Activated T-cell treated with anti-CD3 and anti-CD28 coated beads, Interleukin-2, amount 50 U/mL, for 72 hours (primary cell): Measurements from ENCODE around the gene NRCAM. TPM values are rescaled to one million over a fixed set of nuclear protein-coding genes. Genes with fewer than 3 reads are reported as not detected.
A peak's percentile ranks its signal among the peaks of the same experiment; 100 is the strongest.

Experiments
- ATAC-seq, 2 donors: fragments of 150-1000 bp; cut with Tn5 transposase; replicated peaks in 1 of 2; 2 replicates each; pipeline ENCODE4 v1.10.0; 2021; ENCODE audit warnings: moderate library complexity in 2 of 2, mild to moderate bottlenecking in 1 of 2
- DNase-seq, 2 donors: peaks; one replicate each; pipeline ENCODE4 v3.0.0; 2021 to 2022; ENCODE audit warnings: mixed read lengths in 1 of 2
- H3K27ac Mint-ChIP-seq: one replicate; pipeline ENCODE4 v1.8.0; 2022; ENCODE audit warnings: mild to moderate bottlenecking, moderate library complexity, mixed read lengths
- H3K27me3 Mint-ChIP-seq: one replicate; pipeline ENCODE4 v1.8.0; 2022; ENCODE audit warnings: low read depth, mixed read lengths
- H3K36me3 Mint-ChIP-seq, 2 donors: one replicate each; pipeline ENCODE4 v1.8.0; 2022; ENCODE audit warnings: mixed read lengths in 2 of 2, mild to moderate bottlenecking in 1 of 2; ENCODE audit not compliant: insufficient read depth in 2 of 2
- H3K4me1 Mint-ChIP-seq: one replicate; pipeline ENCODE4 v1.8.0; 2022; ENCODE audit warnings: low read depth, mixed read lengths
- H3K4me3 Mint-ChIP-seq, 2 donors: one replicate each; pipeline ENCODE4 v1.8.0; 2022; ENCODE audit warnings: mild to moderate bottlenecking in 2 of 2, mixed read lengths in 2 of 2, moderate library complexity in 2 of 2
- H3K9me3 Mint-ChIP-seq, 2 donors: one replicate each; pipeline ENCODE4 v1.8.0; 2022; ENCODE audit warnings: mixed read lengths in 2 of 2
- total RNA-seq, 2 donors: library from RNA; stranded (reverse); gene quantifications; one replicate each; pipeline ENCODE4 v1.2.3, GENCODE V29; 2022

Gene NRCAM
- total RNA-seq, 2 donors from 2014 or later, result 2.5 to 4.1 TPM

DNA sequence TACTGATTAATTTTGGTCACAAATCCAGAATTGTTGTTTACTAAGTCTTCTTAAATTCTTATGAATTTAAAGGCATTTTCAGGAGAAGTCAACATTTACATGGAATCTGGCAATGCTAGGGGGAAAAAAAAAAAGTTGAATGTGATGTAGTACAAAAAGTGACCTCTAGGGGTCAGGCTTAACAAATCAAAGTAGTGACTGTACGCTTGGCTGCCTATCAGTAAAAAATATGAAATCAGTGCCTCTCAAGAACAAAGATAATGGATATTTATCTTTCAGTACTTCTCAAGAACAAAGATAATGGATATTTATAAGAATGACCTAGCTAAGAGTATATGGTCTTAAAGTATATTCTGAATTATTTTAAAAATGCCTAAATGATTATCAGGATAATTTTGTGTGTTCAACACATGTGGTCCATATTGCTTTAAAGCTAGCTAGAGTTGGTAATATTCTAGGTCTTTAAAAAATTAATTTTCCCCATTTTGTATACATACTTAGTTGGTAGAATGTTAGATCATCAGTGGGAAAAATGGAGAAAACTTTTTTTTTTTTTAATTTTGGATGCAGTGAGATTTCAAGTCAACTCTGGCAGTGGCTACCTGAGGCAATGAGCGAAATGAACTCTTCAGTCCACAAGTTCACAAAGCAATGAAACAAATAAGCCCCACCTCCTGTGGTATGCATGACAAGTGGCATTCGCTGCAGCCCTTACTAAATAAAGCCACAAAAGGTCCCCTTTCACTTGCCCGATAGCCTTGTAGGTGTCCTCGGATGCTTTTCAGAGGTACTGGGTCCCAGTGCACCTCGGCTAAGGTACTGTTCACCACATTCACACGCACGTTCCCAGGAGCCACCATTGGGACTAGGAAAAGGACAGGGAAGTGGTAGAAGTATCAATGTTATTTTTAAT is 274.9 kb downstream of the NRCAM start:
- no peaks in the 10 kb centered on the region for H3K36me3 Mint-ChIP-seq
- H3K27ac Mint-ChIP-seq, result no peak overlapping the region
- no peaks in the 10 kb centered on the region for H3K9me3 Mint-ChIP-seq
- no peaks in the 10 kb centered on the region for H3K4me1 Mint-ChIP-seq
- H3K27me3 Mint-ChIP-seq, result no peaks in the 10 kb centered on the region
- no peak overlapping the region for H3K4me3 Mint-ChIP-seq
- ATAC-seq (no peak), DNase-seq (peak in 1 of 2 donors; percentile 25)

DNA sequence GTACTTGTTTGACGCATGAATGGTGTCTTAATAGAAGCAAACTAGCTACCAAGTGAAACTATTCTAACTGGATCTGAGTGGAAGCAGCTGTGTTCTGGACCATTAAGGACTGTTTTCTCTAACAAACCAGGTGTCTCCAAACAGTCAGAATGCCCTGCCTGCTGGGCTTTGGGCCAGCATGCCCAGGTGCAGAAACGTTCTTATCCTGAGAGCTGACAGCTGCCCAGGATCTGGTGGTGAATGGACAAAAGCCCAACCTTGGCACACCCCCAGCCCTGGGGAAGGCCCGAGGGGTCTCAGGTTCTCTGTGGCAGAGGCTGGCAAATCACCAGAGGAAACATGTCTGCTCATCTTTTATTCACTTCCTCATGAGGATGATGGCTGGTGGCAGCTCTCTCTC is 277.8 kb downstream of the NRCAM start:
- H3K4me3 Mint-ChIP-seq, result no peak overlapping the region
- ATAC-seq (no peak), DNase-seq (no peak)
- H3K27ac Mint-ChIP-seq, result no peak overlapping the region
- no peaks in the 10 kb centered on the region for H3K9me3 Mint-ChIP-seq
- H3K36me3 Mint-ChIP-seq, result no peaks in the 10 kb centered on the region
- H3K27me3 Mint-ChIP-seq, result no peaks in the 10 kb centered on the region
- no peaks in the 10 kb centered on the region for H3K4me1 Mint-ChIP-seq

DNA sequence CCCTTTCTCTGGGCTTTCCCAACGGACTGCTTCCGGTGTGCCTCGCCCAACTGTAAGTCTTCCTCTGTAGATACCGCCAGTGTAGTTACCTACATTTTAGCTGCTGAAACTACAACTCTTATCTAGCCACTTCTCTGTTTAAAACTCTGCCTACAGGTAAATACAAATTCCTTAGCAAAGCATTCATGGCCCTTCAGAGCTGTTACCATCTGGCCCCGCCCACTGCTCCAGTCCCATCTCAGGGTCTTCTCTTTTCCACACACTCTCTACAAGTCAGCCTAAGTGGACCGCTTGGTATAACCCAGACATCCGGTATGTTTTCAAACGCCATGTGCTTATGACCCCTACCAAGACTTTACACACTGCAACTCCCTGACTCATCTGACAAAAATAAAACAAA is 285.1 kb downstream of the NRCAM start:
- H3K27ac Mint-ChIP-seq, result no peak overlapping the region
- no peaks in the 10 kb centered on the region for H3K36me3 Mint-ChIP-seq
- no peak overlapping the region for H3K4me3 Mint-ChIP-seq
- no peaks in the 10 kb centered on the region for H3K27me3 Mint-ChIP-seq
- ATAC-seq (no peak), DNase-seq (no peak)
- H3K9me3 Mint-ChIP-seq, result no peaks in the 10 kb centered on the region
- no peaks in the 10 kb centered on the region for H3K4me1 Mint-ChIP-seq

GRCh38 chr7:108170251-108170650 is 286.0 kb downstream of the NRCAM start:
- Mint-ChIP-seq H3K27me3 (no peaks in the 10 kb centered on the region), H3K36me3 (no peaks in the 10 kb centered on the region), H3K27ac (no peak overlapping the region), H3K9me3 (no peaks in the 10 kb centered on the region), H3K4me3 (no peak overlapping the region), H3K4me1 (no peaks in the 10 kb centered on the region)
- DNase-seq (no peak), ATAC-seq (no peak)

GRCh38 chr7:108167460-108167859 is 288.8 kb downstream of the NRCAM start:
- H3K27me3 Mint-ChIP-seq, result no peaks in the 10 kb centered on the region
- ATAC-seq, result no peak
- no peaks in the 10 kb centered on the region for H3K36me3 Mint-ChIP-seq
- H3K4me3 Mint-ChIP-seq, result no peak overlapping the region
- no peaks in the 10 kb centered on the region for H3K4me1 Mint-ChIP-seq
- no peaks in the 10 kb centered on the region for H3K9me3 Mint-ChIP-seq
- DNase-seq, result no peak
- no peak overlapping the region for H3K27ac Mint-ChIP-seq

GRCh38 chr7:108166687-108167086 is 289.5 kb downstream of the NRCAM start:
- no peak for ATAC-seq

DNA sequence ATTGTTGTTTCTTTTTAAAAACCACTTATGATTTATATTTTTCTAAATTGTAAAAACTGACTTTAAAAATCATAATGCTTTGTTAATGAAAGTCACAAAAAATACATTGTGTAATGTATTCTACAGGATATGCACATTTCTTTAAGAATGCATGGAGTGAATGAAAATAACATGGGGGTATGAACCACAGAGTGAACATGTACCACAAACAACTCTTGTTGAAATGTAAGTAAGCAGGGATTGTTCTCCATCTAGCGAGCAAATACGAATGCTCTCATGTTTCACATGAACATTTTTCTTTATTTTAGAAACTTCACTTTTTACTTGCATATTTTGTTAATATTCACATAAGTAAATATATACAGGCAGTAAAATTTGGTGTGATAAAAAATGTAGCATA is 290.5 kb downstream of the NRCAM start:
- Mint-ChIP-seq H3K4me3 (no peak overlapping the region), H3K27ac (no peak overlapping the region), H3K36me3 (no peaks in the 10 kb centered on the region), H3K27me3 (no peaks in the 10 kb centered on the region), H3K4me1 (no peaks in the 10 kb centered on the region), H3K9me3 (no peaks in the 10 kb centered on the region)
- ATAC-seq, result no peak
- DNase-seq, result no peak

More at GRCh38 chr7:108166687-108167086, 289.5 kb downstream of the NRCAM start:
- no peaks in the 10 kb centered on the region for H3K36me3 Mint-ChIP-seq
- H3K27me3 Mint-ChIP-seq, result no peaks in the 10 kb centered on the region
- no peaks in the 10 kb centered on the region for H3K4me1 Mint-ChIP-seq
- no peaks in the 10 kb centered on the region for H3K9me3 Mint-ChIP-seq
- H3K27ac Mint-ChIP-seq, result no peak overlapping the region
- no peak for DNase-seq
- no peak overlapping the region for H3K4me3 Mint-ChIP-seq

DNA sequence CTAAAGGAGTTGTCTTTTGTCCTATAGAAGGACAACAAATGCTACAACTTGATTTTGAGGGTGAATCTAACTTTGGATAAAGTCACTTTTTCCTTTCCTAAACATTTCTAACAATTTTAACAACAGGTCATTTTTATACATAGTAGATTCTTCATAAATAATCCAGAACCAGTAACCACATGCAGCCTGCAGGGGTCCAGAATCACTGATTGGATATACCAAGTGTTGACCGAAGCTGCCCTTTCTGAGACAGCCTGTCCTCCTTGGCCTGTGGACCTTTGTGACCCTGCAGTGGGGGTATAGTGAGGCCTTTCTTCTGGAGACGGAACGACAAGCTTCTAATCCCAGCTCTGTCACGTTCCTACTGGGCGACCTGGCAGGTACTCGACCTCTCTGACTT is 291.3 kb downstream of the NRCAM start:
- Mint-ChIP-seq H3K9me3 (no peaks in the 10 kb centered on the region), H3K36me3 (no peaks in the 10 kb centered on the region), H3K27me3 (peaks cover 4% of the 10 kb centered on the region), H3K27ac (no peak overlapping the region), H3K4me1 (no peaks in the 10 kb centered on the region), H3K4me3 (no peak overlapping the region)
- no peak for ATAC-seq
- DNase-seq, result no peak

DNA sequence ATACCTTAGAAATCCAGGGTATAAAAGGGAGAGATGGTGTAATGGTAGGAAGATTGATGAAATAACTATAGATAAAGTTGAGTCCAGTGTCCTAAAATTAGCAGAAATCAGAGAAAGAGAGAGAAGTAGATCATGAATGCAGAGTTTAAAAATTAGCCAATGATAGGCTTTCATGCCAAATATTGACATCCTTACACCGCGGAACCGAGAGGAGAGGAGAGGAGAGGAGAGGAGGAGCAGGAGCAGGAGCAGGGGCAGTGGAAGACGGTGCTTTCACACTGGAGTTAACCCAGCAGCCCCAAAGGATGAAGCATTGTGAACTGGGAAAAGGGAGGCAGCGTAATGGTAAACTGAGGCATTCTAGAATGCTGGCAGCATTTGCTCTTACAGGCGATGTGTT is 291.9 kb downstream of the NRCAM start:
- H3K4me1 Mint-ChIP-seq, result no peaks in the 10 kb centered on the region
- no peak for ATAC-seq
- no peak overlapping the region for H3K4me3 Mint-ChIP-seq
- no peak for DNase-seq
- no peaks in the 10 kb centered on the region for H3K36me3 Mint-ChIP-seq
- no peaks in the 10 kb centered on the region for H3K9me3 Mint-ChIP-seq
- peaks cover 6% of the 10 kb centered on the region for H3K27me3 Mint-ChIP-seq
- H3K27ac Mint-ChIP-seq, result no peak overlapping the region

GRCh38 chr7:108158776-108159175 is 297.5 kb downstream of the NRCAM start:
- peaks cover 6% of the 10 kb centered on the region for H3K27me3 Mint-ChIP-seq
- ATAC-seq, result no peak
- no peak overlapping the region for H3K27ac Mint-ChIP-seq
- H3K36me3 Mint-ChIP-seq, result no peaks in the 10 kb centered on the region
- H3K4me1 Mint-ChIP-seq, result peaks cover 7% of the 10 kb centered on the region
- no peak for DNase-seq
- H3K9me3 Mint-ChIP-seq, result no peaks in the 10 kb centered on the region
- no peak overlapping the region for H3K4me3 Mint-ChIP-seq

DNA sequence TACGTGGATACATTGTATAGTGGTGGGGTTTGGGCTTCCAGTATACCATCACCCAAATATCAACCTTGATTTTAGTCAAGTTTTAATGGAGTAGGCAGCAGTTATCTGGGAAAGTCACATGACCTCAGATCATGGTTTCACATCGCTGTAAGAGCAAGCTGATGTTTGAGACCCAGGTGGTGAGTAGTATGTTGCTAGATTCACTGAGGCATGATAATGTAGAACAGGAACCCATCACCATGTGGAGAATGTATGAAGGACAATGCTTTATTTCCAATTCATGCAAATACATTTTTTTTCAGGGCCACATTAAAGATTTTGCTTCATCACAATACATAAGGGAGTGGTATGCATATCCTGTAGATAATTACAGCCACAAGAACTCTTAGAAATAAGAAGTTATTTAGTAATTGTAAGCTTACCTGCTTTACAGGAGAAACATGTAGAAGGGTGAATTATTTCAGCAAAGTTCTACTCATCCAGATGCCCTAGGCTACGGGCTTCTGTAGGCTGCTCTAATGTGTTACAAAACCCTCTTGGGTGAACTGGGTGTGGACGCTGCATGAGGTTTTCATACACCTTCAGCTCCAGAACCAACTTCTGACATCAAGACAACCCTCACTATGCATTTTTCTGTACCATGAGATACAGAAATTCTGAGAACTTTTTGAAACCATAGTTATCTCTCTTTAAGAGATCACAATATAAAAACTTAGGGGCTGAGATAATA is 298.5 kb downstream of the NRCAM start:
- Mint-ChIP-seq H3K4me3 (no peak overlapping the region), H3K4me1 (peaks cover 7% of the 10 kb centered on the region), H3K9me3 (no peaks in the 10 kb centered on the region), H3K27ac (no peak overlapping the region), H3K27me3 (peaks cover 6% of the 10 kb centered on the region), H3K36me3 (no peaks in the 10 kb centered on the region)
- DNase-seq, result no peak
- no peak for ATAC-seq

- no peak for ATAC-seq
- no peak for DNase-seq
- H3K4me1 Mint-ChIP-seq, result peaks cover 7% of the 10 kb centered on the region
- no peak overlapping the region for H3K4me3 Mint-ChIP-seq
- H3K36me3 Mint-ChIP-seq, result no peaks in the 10 kb centered on the region
- no peaks in the 10 kb centered on the region for H3K9me3 Mint-ChIP-seq
- H3K27me3 Mint-ChIP-seq, result peaks cover 6% of the 10 kb centered on the region
- H3K27ac Mint-ChIP-seq, result no peak overlapping the region
These were observed 299.2 kb downstream of the NRCAM start for GRCh38 chr7:108156897-108157605.

GRCh38 chr7:108152198-108152597 is 304.0 kb downstream of the NRCAM start:
- ATAC-seq (no peak), DNase-seq (no peak)
- H3K36me3 Mint-ChIP-seq, result no peaks in the 10 kb centered on the region
- no peak overlapping the region for H3K27ac Mint-ChIP-seq
- no peaks in the 10 kb centered on the region for H3K9me3 Mint-ChIP-seq
- peaks cover 2% of the 10 kb centered on the region for H3K4me1 Mint-ChIP-seq
- H3K4me3 Mint-ChIP-seq, result no peak overlapping the region
- no peaks in the 10 kb centered on the region for H3K27me3 Mint-ChIP-seq
